Thyroid gland (tissue), 4 donors: ENCODE data around the gene DLG1. TPM values are rescaled to one million over a fixed set of nuclear protein-coding genes. Genes with fewer than 3 reads are reported as not detected.

ENCODE experiments used
- DNase-seq, 2 donors: peaks; one replicate each; pipeline ENCODE4 v3.0.0-alpha.2; 2019
- H3K27ac ChIP-seq, 3 donors: fragments of 200-600 bp; sonication (generic); 1 replicate in 2 of 3; 2 replicates in 1 of 3; pipeline ENCODE4 v1.5.1; 2016 to 2019; ENCODE audit warnings: mild to moderate bottlenecking in 1 of 3, moderate library complexity in 1 of 3
- H3K27me3 ChIP-seq: fragments of 200-600 bp; sonication (generic); one replicate; pipeline ENCODE4 v1.5.1; 2019
- H3K36me3 ChIP-seq, 2 donors: fragments of 200-600 bp; sonication (generic); one replicate each; pipeline ENCODE4 v1.5.1; 2016 to 2019
- H3K4me1 ChIP-seq, 2 donors: fragments of 200-600 bp; sonication (generic); one replicate each; pipeline ENCODE4 v1.5.1; 2017 to 2019
- H3K4me3 ChIP-seq, 3 donors: fragments of 200-600 bp; sonication (generic); replicated peaks in 1 of 3; 1 replicate in 2 of 3; 2 replicates in 1 of 3; pipeline ENCODE4 v1.5.1; 2016; ENCODE audit warnings: mild to moderate bottlenecking in 1 of 3
- H3K9me3 ChIP-seq: fragments of 200-600 bp; sonication (generic); one replicate; pipeline ENCODE4 v1.5.1; 2017
- CTCF ChIP-seq, 6 experiments: fragments of 200-600 bp in 3 of 6; fragments of 450-650 bp in 3 of 6; sonication (generic) in 3 of 6; IDR thresholded peaks; one replicate each; pipeline ENCODE4 v1.5.1; 2016 to 2019; ENCODE audit warnings: antibody characterized with exemption in 6 of 6, mild to moderate bottlenecking in 2 of 6, inconsistent platforms in 1 of 6, moderate library complexity in 1 of 6
- POLR2A ChIP-seq, 2 donors: fragments of 450-650 bp; IDR thresholded peaks; one replicate each; pipeline ENCODE4 v1.6.1; 2017; ENCODE audit warnings: antibody characterized with exemption in 2 of 2, mild to moderate bottlenecking in 2 of 2, moderate library complexity in 1 of 2
- WGBS, 2 donors: methylation state at CpG; one replicate each; pipeline ENCODE4 v1.1.5; 2017; 5-methylcytosine and 5-hydroxymethylcytosine counted together
- intact Hi-C: fragments of 100-400 bp; cut with DNase I; formaldehyde crosslinking; loops from one replicate; pipeline ENCODE4 v1.15.1; 2023
- total RNA-seq, 4 donors: library from RNA; depleted of rRNA; stranded (reverse); fragments of >200 nt; gene quantifications; one replicate each; pipeline ENCODE4 v1.2.3, GENCODE V29; 2016

The DLG1 gene
- total RNA-seq, 4 donors from 2014 or later = 111 to 233 (median 174) TPM

GRCh38 chr3:197024881-197025735, 273.3 kb downstream of the DLG1 start:
- TF ChIP-seq CTCF (IDR thresholded peaks at IDR 0.05) (no peak), POLR2A (IDR thresholded peaks at IDR 0.05) (no peak)
- Histone ChIP-seq H3K36me3 (no peaks in the 10 kb centered on the region), H3K9me3 (no peaks in the 10 kb centered on the region), H3K4me3 (no peak overlapping the region), H3K4me1 (peaks cover 24 to 31% of the 10 kb centered on the region in 2 donors), H3K27ac (no peak overlapping the region), H3K27me3 (no peaks in the 10 kb centered on the region)
- no peak for DNase-seq
- 93 to 94% methylated on average over 28 of the region's 28 CpGs for WGBS, 2 donors
- intact Hi-C loops = no loop called here

- intact Hi-C loops = no loop called here
- no peak for DNase-seq
- Histone ChIP-seq H3K27me3 (no peaks in the 10 kb centered on the region), H3K36me3 (no peaks in the 10 kb centered on the region), H3K4me3 (no peak overlapping the region), H3K4me1 (peaks cover 20 to 22% of the 10 kb centered on the region in 2 donors), H3K27ac (peak overlapping the region in 1 of 3 donors; percentile 56), H3K9me3 (no peaks in the 10 kb centered on the region)
- no peak for TF ChIP-seq CTCF (IDR thresholded peaks at IDR 0.05)
- TF ChIP-seq POLR2A (IDR thresholded peaks at IDR 0.05) = no peak
- WGBS, 2 donors = 78 to 79% methylated on average over 28 to 32 of the region's 36 CpGs
Observed at GRCh38 chr3:197023998-197024651, 274.3 kb downstream of the DLG1 start.

GRCh38 chr3:197023241-197023997, 275.0 kb downstream of the DLG1 start:
- peak overlapping the region in 1 of 3 donors; percentile 8 for H3K4me3 ChIP-seq
- intact Hi-C loops = no loop called here
- 12 to 21% methylated on average over 16 to 22 of the region's 27 CpGs for WGBS, 2 donors

GRCh38 chr3:197022405-197023231, 275.8 kb downstream of the DLG1 start:
- Histone ChIP-seq H3K27me3 (no peaks in the 10 kb centered on the region), H3K4me3 (no peak overlapping the region), H3K9me3 (no peaks in the 10 kb centered on the region), H3K4me1 (peaks cover 14 to 17% of the 10 kb centered on the region in 2 donors), H3K36me3 (no peaks in the 10 kb centered on the region), H3K27ac (no peak overlapping the region)
- intact Hi-C loops = no loop called here
- TF ChIP-seq CTCF (IDR thresholded peaks at IDR 0.05) = no peak
- DNase-seq = no peak
- WGBS, 2 donors = 38 to 53% methylated on average over 17 to 22 of the region's 22 CpGs

More at GRCh38 chr3:197023241-197023997, 275.0 kb downstream of the DLG1 start:
- peaks cover 14 to 17% of the 10 kb centered on the region in 2 donors for H3K4me1 ChIP-seq
- no peaks in the 10 kb centered on the region for H3K9me3 ChIP-seq
- H3K27ac ChIP-seq = peak overlapping the region in 1 of 3 donors; percentile 56
- no peak for TF ChIP-seq POLR2A (IDR thresholded peaks at IDR 0.05)
- TF ChIP-seq CTCF (IDR thresholded peaks at IDR 0.05) = no peak
- H3K36me3 ChIP-seq = no peaks in the 10 kb centered on the region
- peak; percentile 65 to 68 for DNase-seq
- no peaks in the 10 kb centered on the region for H3K27me3 ChIP-seq
